Right lobe of liver (tissue), 6 donors: ENCODE results near the gene STX4. TPM values are rescaled to one million over a fixed set of nuclear protein-coding genes. Genes with fewer than 3 reads are reported as not detected.

ENCODE experiments used
- ATAC-seq, 4 donors: fragments of 200-7000 bp; cut with Tn5 transposase; one replicate each; pipeline ENCODE4 v1.9.1; 2020; ENCODE audit warnings: mild to moderate bottlenecking in 4 of 4, moderate library complexity in 4 of 4
- DNase-seq, 3 donors: peaks; one replicate each; pipeline ENCODE4 v3.0.0-alpha.2; 2020
- H3K27ac ChIP-seq, 3 donors: fragments of 200-600 bp; one replicate each; pipeline ENCODE4 v1.8.0; 2022
- H3K27me3 ChIP-seq, 2 donors: fragments of 200-600 bp; one replicate each; pipeline ENCODE4 v1.8.0; 2022
- H3K36me3 ChIP-seq, 4 donors: fragments of 200-600 bp; sonication (generic) in 1 of 4; one replicate each; pipeline versions ENCODE4 v1.5.1 to v1.8.0; 2017 to 2022; ENCODE audit warnings: control low read depth in 1 of 4
- H3K4me1 ChIP-seq, 4 donors: fragments of 200-600 bp; sonication (generic) in 1 of 4; one replicate each; pipeline versions ENCODE4 v1.5.1 to v1.8.0; 2017 to 2022; ENCODE audit warnings: control low read depth in 1 of 4
- H3K4me3 ChIP-seq, 3 donors: fragments of 200-600 bp; one replicate each; pipeline ENCODE4 v1.8.0; 2022
- H3K9me3 ChIP-seq, 4 donors: fragments of 200-600 bp; sonication (generic) in 1 of 4; one replicate each; pipeline versions ENCODE4 v1.5.1 to v1.8.0; 2017 to 2022; ENCODE audit warnings: control low read depth in 1 of 4
- POLR2A ChIP-seq: fragments of 450-650 bp; IDR thresholded peaks from one replicate; pipeline ENCODE4 v1.6.1; 2017; ENCODE audit warnings: antibody characterized with exemption, mild to moderate bottlenecking
- WGBS: methylation state at CpG from one replicate; pipeline ENCODE4 v1.1.6; 2018; ENCODE audit warnings: low coverage, low lambda C conversion rate; ENCODE audit not compliant: insufficient coverage; ENCODE audit errors: missing lambda C conversion rate; 5-methylcytosine and 5-hydroxymethylcytosine counted together
- intact Hi-C, 2 donors: fragments of 100-400 bp; cut with DNase I; formaldehyde crosslinking; loops; one replicate each; pipeline versions ENCODE4 v1.11.2 to v1.14.1; 2022
- total RNA-seq, 6 experiments: library from RNA; depleted of rRNA in 2 of 6; stranded (reverse); fragments of >200 nt in 2 of 6; fragmentation: NEBNext Ultra II Directional in 3 of 6; extraction: Animal tissue kit (Norgen Biotek cat#: 25700) in 3 of 6; gene quantifications; one replicate each; pipeline versions ENCODE4 v1.1.0 to v1.2.4, GENCODE V29; 2016 to 2023
- TF ChIP-seq, protein P1 (sequence below), 4 donors: fragments of 200-600 bp in 3 of 4; fragments of 450-650 bp in 1 of 4; IDR thresholded peaks; one replicate each; pipeline versions ENCODE4 v1.5.1 to v1.8.0; 2016 to 2022; ENCODE audit warnings: antibody characterized with exemption in 4 of 4, mild to moderate bottlenecking in 2 of 4
- donor health status: DM: no; HTN: yes; CAD: no.
- donor health status: DM: no; HTN: no; CAD: no.
- donor health status: DM: no; HTN: no; CAD: no.
- donor health status: DM: no; HTN: yes; CAD: no.
- donor health status: DM: no; HTN: yes; CAD: no.

STX4 gene
- total RNA-seq, 6 experiments from 2014 or later = 18.8 to 52.8 (median 23.6) TPM

DNA sequence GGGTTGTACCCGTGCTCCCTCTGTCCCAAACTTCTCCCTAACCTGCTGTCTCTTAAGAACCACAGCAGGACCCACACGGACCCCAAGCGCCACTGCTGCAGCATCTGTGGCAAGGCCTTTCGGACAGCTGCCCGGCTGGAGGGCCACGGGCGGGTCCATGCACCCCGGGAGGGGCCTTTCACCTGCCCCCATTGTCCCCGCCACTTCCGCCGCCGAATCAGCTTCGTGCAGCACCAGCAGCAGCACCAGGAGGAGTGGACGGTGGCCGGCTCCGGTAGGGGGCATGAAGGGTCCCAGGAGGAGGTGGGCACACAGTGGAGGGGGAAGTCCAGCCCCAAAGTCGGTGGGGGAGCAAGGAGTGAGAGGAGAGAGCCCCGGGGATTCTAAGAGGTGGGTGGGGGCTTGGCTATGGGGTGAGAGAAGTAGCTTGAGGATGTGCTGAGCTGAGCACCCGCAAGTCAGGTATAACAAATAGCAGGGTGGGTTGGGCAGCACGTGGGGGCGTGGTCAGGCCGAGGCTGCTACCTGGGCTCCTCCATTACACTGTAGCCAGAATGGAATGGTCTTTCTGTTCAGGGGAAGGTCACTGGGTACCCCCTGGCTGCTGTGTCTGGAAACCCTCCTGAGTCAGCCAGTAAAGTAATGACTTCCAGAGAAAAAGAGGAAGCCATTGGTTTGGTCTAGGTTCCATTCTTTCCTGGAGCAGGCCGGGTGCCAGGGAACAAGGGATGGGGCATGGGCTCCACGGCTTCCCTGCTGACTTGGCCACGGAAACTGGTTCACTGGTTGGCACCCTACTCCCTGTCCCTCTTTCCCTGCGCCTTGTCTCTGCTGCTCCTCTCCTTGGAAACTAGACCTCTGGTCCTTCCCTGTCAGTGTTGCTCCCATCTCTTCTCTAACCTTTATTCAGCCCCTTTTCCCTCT, 48.3 kb downstream of the STX4 start:
- Histone ChIP-seq H3K36me3 (peaks cover 0 to 40% (median 16%) of the 10 kb centered on the region in 4 donors), H3K27ac (no peak overlapping the region), H3K9me3 (no peaks in the 10 kb centered on the region), H3K27me3 (no peaks in the 10 kb centered on the region), H3K4me1 (no peaks in the 10 kb centered on the region), H3K4me3 (no peak overlapping the region)
- intact Hi-C loops = loop anchor here in 1 of 2 donors (10.0 kb wide), 1 partner anchor 97 kb away; the partner anchor contains the start of gene HSD3B7
- no peak for TF ChIP-seq POLR2A
- TF ChIP-seq, protein P1, sequence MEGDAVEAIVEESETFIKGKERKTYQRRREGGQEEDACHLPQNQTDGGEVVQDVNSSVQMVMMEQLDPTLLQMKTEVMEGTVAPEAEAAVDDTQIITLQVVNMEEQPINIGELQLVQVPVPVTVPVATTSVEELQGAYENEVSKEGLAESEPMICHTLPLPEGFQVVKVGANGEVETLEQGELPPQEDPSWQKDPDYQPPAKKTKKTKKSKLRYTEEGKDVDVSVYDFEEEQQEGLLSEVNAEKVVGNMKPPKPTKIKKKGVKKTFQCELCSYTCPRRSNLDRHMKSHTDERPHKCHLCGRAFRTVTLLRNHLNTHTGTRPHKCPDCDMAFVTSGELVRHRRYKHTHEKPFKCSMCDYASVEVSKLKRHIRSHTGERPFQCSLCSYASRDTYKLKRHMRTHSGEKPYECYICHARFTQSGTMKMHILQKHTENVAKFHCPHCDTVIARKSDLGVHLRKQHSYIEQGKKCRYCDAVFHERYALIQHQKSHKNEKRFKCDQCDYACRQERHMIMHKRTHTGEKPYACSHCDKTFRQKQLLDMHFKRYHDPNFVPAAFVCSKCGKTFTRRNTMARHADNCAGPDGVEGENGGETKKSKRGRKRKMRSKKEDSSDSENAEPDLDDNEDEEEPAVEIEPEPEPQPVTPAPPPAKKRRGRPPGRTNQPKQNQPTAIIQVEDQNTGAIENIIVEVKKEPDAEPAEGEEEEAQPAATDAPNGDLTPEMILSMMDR (IDR thresholded peaks at IDR 0.05) = no peak
- 78% methylated on average over 11 of the region's 26 CpGs for WGBS
- ATAC-seq (peak in 1 of 4 donors; percentile 11), DNase-seq (peak in 1 of 3 donors; percentile 20)

DNA sequence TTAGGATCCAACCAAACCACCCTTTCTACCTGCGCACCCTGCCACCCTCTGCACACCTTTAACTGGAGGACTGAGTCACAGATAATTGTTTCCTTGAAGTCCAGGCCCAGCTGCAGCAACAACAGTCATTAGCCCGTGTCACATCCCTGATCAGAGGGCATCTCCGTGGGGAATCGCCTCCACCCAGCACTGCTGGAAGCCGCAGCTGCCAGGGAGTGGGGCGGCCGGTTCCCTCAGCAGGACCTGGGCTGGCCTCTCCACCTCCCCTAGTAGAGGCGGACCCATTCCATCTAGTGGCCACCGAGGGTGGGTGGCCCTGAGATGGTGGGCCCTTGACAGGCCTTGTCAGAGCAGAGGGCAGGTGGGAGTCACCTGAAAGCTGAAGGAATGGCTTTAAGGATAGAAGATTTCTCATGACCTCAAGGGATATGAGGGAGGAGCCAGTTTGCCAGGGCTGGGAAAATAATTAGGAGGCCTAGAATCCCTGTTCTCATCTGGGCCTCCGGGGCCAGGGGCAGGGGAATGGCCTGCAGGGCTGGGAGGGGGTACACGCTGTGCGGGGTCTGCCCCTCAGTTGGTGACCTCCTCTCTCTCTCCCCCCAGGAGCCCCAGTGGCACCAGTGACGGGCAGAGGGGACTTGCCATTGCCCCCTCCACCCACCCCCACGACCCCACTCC, 49.1 kb downstream of the STX4 start:
- intact Hi-C loops = loop anchor here in 1 of 2 donors (10.0 kb wide), 1 partner anchor 98 kb away; the partner anchor contains the start of gene HSD3B7
- Histone ChIP-seq H3K4me3 (no peak overlapping the region), H3K9me3 (no peaks in the 10 kb centered on the region), H3K27me3 (no peaks in the 10 kb centered on the region), H3K4me1 (no peaks in the 10 kb centered on the region), H3K27ac (no peak overlapping the region), H3K36me3 (peaks cover 0 to 40% (median 19%) of the 10 kb centered on the region in 4 donors)
- ATAC-seq (peak in 1 of 4 donors; percentile 6), DNase-seq (no peak)
- WGBS = 73% methylated on average over 3 of the region's 14 CpGs
- TF ChIP-seq, protein P1 (IDR thresholded peaks at IDR 0.05) = no peak
- no peak for TF ChIP-seq POLR2A

DNA sequence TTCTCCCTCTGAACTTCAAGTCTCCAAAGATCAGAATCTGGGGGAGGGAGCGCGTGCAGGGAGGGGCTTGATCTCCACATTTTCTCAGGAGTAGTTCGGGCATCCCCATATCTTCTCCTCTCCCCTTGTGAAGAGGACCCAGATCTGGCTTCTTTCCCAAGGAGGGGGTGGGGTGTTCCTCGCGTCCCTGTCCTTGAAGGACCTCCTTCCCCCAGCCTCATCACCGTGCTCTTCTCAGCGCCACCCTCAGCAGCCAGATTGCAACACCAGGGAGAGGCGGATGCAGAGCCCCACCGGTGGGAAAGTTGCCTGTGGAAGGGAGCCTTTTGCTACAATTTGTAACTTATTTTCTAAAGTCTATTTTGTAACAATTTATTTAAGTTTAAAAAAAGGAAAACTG, 49.7 kb downstream of the STX4 start:
- WGBS = 57% methylated on average over 7 of the region's 9 CpGs
- Histone ChIP-seq H3K4me3 (no peak overlapping the region), H3K9me3 (no peaks in the 10 kb centered on the region), H3K27me3 (no peaks in the 10 kb centered on the region), H3K36me3 (peaks cover 0 to 45% (median 19%) of the 10 kb centered on the region in 4 donors), H3K4me1 (no peaks in the 10 kb centered on the region), H3K27ac (no peak overlapping the region)
- TF ChIP-seq, protein P1 (IDR thresholded peaks at IDR 0.05) = no peak
- TF ChIP-seq POLR2A = no peak
- intact Hi-C loops = loop anchor here in 1 of 2 donors (10.0 kb wide), 1 partner anchor 98 kb away; the partner anchor contains the start of gene HSD3B7
- no peak for ATAC-seq
- no peak for DNase-seq

DNA sequence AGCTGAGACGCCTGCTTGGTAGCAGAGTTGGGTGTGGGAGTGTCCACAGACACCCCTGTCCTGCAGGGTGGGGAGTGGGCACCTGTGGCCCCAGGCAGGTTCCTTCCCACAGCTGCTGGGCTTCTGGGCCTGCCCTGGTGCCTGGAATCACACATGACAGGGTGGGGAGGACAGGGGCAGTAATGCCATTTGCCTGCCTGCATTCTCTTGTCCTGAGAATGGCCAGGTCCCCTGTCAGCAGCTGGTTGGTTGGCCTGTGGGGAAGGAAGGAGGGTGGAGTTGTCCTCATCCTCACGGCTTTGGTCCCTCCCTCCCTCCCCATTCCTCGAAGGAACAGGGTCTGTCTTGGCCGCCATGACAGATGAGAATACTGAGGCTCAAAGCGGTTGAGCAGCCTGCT, 50.2 kb downstream of the STX4 start:
- H3K9me3 ChIP-seq = no peaks in the 10 kb centered on the region
- H3K4me1 ChIP-seq = no peaks in the 10 kb centered on the region
- no peak overlapping the region for H3K27ac ChIP-seq
- intact Hi-C loops = loop anchor here in 1 of 2 donors (10.0 kb wide), 1 partner anchor 99 kb away; the partner anchor contains the start of gene HSD3B7
- H3K36me3 ChIP-seq = peaks cover 0 to 47% (median 19%) of the 10 kb centered on the region in 4 donors
- H3K27me3 ChIP-seq = no peaks in the 10 kb centered on the region
- no peak for DNase-seq
- WGBS = 86% methylated on average over 3 of the region's 5 CpGs
- H3K4me3 ChIP-seq = no peak overlapping the region
- no peak for ATAC-seq
- no peak for TF ChIP-seq POLR2A
- TF ChIP-seq, protein P1 (IDR thresholded peaks at IDR 0.05) = no peak
